22Rv1 (cell line): ENCODE measurements around the gene IDS.
A peak's percentile ranks its signal among the peaks of the same experiment; 100 is the strongest.
"Not testable (repeated sequence)": the region's sequence is repeated elsewhere in the genome, so short reads cannot be mapped to it uniquely, and the experiment has no call there.

ENCODE experiments used
- H3K27ac ChIP-seq: fragments of 450-650 bp; 2 replicates; pipeline ENCODE4 v1.5.1; 2017
- ZFX ChIP-seq: fragments of 450-650 bp; IDR thresholded peaks from 2 replicates; pipeline ENCODE4 v1.6.1; 2017; ENCODE audit warnings: antibody characterized with exemption, borderline replicate concordance
- TF ChIP-seq, protein P1 (sequence below): fragments of 450-650 bp; IDR thresholded peaks from 2 replicates; pipeline ENCODE4 v1.5.1; 2017; ENCODE audit warnings: mild to moderate bottlenecking

The IDS gene

GRCh38 chrX:149494844-149495565 lies 10.1 kb downstream of the IDS start:
- H3K27ac ChIP-seq, result no peak overlapping the region
- no peak for TF ChIP-seq ZFX
- TF ChIP-seq, protein P1, sequence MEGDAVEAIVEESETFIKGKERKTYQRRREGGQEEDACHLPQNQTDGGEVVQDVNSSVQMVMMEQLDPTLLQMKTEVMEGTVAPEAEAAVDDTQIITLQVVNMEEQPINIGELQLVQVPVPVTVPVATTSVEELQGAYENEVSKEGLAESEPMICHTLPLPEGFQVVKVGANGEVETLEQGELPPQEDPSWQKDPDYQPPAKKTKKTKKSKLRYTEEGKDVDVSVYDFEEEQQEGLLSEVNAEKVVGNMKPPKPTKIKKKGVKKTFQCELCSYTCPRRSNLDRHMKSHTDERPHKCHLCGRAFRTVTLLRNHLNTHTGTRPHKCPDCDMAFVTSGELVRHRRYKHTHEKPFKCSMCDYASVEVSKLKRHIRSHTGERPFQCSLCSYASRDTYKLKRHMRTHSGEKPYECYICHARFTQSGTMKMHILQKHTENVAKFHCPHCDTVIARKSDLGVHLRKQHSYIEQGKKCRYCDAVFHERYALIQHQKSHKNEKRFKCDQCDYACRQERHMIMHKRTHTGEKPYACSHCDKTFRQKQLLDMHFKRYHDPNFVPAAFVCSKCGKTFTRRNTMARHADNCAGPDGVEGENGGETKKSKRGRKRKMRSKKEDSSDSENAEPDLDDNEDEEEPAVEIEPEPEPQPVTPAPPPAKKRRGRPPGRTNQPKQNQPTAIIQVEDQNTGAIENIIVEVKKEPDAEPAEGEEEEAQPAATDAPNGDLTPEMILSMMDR, result no peak

DNA sequence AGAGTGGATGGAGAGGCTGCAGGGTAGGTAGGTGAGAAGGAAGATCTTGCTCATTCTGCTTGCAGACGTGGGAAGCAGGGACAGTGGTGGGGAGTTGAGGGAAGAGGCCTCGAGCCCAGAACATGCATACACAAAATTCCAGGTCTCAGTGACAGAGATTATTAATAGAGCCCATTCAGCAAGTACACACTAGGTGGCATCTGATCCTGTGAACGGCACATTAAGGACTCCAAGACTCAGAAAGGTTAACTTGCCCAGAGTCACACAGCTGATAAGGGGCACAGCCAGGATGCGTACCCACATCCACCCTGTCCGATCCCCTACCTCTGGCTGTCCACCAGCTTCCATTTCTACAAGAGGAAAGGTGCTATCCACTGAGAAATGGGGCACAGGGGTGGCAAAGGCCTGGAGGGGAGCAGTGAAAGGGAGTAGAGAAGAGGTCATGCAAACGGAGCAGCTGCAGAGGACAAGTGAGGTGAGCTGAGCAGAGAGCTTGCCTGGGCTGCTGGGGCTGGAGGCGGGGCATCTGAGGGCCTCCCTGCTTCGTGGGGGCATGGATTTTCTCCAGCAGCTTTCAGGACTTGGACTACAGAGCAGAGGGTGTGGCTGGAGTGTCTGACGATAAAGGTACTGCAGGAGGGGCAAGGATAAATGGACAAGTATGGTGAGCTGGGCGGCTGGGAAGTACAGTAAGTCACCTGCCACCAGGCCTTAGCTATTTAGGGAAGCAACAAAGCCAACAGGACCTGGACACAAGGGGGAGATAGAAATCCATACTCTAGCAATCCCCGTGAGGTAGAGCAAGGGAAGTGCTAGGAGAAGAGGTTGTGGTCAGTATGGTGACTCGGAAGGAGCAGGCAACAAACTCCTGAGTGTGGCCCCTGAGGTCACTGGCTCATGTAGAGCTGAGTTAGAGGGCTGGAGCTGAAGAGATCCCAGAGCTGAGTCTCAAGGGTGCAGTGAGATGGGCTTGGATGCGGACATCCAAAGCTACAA lies 11.2 kb downstream of the IDS start:
- no peak overlapping the region for H3K27ac ChIP-seq
- TF ChIP-seq, protein P1, result no peak
- no peak for TF ChIP-seq ZFX

DNA sequence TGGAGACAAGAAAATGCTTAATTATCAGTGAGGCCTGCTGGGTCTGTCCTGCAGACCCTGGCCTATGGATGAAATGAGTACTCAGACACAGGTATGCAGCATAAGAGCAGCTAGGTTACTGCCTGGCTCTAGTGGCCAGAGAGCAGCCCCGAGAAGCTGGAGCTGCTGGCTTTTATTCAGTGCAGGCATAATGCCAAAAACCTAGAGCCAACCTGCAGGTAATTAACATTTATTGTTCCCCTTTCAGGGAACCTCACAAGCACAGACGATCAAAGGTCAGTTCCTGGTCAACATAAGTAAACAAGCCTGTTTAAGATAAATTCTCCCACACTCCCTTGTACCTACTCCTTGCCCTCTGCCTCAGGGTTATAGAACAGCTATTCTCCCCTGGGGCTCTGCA lies 13.3 kb downstream of the IDS start:
- H3K27ac ChIP-seq, result no peak overlapping the region
- no peak for TF ChIP-seq ZFX
- TF ChIP-seq, protein P1, result no peak

DNA sequence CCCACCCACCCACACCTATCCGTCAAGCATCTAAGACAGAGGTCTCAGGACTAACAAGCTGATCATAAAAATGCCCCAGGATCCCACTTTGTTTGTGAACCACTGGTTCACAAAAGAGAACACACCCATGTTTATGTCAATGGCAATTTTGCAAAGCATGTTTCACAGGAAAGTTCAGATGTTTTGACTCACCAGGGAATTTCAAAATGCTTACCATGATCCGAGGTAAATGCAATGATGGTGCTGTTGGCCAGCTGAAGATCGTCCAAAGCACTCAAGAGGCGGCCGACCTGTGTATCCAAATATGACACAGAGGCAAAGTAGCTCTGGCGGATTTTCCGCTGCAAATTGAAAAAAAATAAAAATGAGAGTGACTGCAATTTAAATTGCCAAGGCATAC lies 15.0 kb downstream of the IDS start:
- TF ChIP-seq ZFX, result no peak
- TF ChIP-seq, protein P1, result no peak
- no peak overlapping the region for H3K27ac ChIP-seq

DNA sequence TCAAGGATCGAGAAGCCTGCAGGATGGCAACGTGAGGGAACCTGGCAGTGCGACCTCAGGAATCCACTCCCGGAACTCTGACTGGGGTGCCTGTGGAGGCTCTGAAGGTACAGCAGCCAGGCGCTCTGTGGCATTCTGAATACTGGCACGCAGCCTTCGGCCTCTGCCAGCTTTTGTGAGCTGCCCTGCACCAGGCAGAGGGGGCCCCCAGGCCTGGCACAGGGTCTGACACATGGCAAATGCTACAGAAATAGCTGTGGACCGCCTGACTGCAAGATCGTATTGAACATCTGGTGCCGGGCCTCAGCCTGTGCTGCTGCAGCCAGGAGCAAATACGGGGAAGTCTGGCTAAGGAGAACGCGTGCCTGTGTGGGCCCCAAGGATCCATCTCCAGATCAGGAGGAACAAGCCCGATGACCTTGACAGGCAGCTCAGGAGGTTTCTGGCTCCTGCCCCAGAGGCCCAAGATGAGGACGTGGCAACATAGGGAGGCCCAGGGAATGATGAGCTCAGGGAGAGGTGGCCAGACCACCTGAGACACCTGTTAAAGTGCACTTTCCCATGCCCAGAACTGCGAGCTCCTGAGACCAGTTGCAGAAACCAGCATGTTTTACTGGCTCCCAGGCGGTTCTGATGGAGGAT lies 16.6 kb downstream of the IDS start:
- not testable (repeated sequence) for H3K27ac ChIP-seq

GRCh38 chrX:149488008-149488407 lies 17.1 kb downstream of the IDS start:
- not testable (repeated sequence) for H3K27ac ChIP-seq

- TF ChIP-seq, protein P1, result peak; percentile 10; the same call in 1 of the 2 replicates
- no peak for TF ChIP-seq ZFX
- no peak overlapping the region for H3K27ac ChIP-seq
Observed at GRCh38 chrX:149487292-149487691, 17.8 kb downstream of the IDS start.

- H3K27ac ChIP-seq, result no peak overlapping the region
Observed at GRCh38 chrX:149476513-149476912, 28.6 kb downstream of the IDS start.

More at GRCh38 chrX:149476513-149476912, 28.6 kb downstream of the IDS start:
- TF ChIP-seq, protein P1, result no peak
- no peak for TF ChIP-seq ZFX
